ENCODE results near the gene NYAP2. TPM values are rescaled to one million over a fixed set of nuclear protein-coding genes. Genes with fewer than 3 reads are reported as not detected.

NYAP2 gene
- total RNA-seq, 4 donors from 2014 or later: not detected

DNA sequence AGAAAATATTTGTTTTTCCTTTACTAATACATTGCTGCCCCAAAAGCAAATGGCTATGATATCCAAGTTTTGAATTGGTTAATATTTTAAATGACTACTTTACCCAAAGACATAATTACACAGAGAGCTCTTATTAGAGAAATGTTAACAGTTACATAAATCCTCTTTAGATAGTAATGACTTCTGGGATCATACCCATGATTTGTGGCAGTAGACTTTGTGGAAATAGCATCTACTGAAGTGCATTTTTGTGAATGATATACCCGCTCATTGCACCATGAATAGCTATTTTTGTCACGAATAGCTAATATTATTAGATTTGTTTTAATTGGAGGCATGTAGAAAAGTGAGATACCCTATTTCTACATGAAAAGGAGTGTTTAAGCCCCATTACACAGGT is 15.8 kb downstream of the NYAP2 start:
- no peak overlapping the region for H3K27ac ChIP-seq
- no peaks in the 10 kb centered on the region for H3K36me3 ChIP-seq
- no peak for DNase-seq
- no peaks in the 10 kb centered on the region for H3K4me1 ChIP-seq
- H3K9me3 ChIP-seq: no peaks in the 10 kb centered on the region
- H3K27me3 ChIP-seq: no peaks in the 10 kb centered on the region
- no peak for TF ChIP-seq POLR2A (IDR thresholded peaks at IDR 0.05)
- TF ChIP-seq, protein P1, sequence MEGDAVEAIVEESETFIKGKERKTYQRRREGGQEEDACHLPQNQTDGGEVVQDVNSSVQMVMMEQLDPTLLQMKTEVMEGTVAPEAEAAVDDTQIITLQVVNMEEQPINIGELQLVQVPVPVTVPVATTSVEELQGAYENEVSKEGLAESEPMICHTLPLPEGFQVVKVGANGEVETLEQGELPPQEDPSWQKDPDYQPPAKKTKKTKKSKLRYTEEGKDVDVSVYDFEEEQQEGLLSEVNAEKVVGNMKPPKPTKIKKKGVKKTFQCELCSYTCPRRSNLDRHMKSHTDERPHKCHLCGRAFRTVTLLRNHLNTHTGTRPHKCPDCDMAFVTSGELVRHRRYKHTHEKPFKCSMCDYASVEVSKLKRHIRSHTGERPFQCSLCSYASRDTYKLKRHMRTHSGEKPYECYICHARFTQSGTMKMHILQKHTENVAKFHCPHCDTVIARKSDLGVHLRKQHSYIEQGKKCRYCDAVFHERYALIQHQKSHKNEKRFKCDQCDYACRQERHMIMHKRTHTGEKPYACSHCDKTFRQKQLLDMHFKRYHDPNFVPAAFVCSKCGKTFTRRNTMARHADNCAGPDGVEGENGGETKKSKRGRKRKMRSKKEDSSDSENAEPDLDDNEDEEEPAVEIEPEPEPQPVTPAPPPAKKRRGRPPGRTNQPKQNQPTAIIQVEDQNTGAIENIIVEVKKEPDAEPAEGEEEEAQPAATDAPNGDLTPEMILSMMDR (IDR thresholded peaks at IDR 0.05): no peak
- H3K4me3 ChIP-seq: no peak overlapping the region

DNA sequence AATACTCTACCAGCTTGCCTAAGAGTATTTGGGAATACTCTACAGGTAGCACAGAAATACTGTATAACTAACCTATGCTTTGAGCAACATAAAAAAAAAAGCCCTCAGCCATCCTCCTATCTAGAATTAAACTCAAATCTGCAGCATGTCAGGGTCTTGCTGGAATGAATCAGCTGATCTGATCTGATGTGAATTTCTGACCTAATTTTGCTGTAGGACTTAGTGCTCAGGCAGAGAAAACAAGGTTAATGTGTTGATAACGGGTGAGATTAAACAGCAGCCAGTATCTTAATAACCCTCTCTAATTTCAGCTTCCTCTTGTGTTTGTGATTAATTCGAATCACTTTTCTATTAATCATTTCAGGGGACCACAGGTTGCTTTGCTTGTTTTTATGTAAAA is 16.3 kb downstream of the NYAP2 start:
- no peak overlapping the region for H3K4me3 ChIP-seq
- no peak for DNase-seq
- no peaks in the 10 kb centered on the region for H3K4me1 ChIP-seq
- TF ChIP-seq, protein P1 (IDR thresholded peaks at IDR 0.05): no peak
- TF ChIP-seq POLR2A (IDR thresholded peaks at IDR 0.05): no peak
- H3K9me3 ChIP-seq: no peaks in the 10 kb centered on the region
- no peaks in the 10 kb centered on the region for H3K36me3 ChIP-seq
- no peaks in the 10 kb centered on the region for H3K27me3 ChIP-seq
- H3K27ac ChIP-seq: no peak overlapping the region

- Histone ChIP-seq H3K36me3 (no peaks in the 10 kb centered on the region), H3K4me1 (no peaks in the 10 kb centered on the region), H3K4me3 (no peak overlapping the region), H3K9me3 (no peaks in the 10 kb centered on the region), H3K27me3 (no peaks in the 10 kb centered on the region), H3K27ac (no peak overlapping the region)
- DNase-seq: no peak
- TF ChIP-seq, protein P1 (IDR thresholded peaks at IDR 0.05): no peak
- no peak for TF ChIP-seq POLR2A (IDR thresholded peaks at IDR 0.05)
Measured at GRCh38 chr2:225416616-225417367, 17.3 kb downstream of the NYAP2 start.

DNA sequence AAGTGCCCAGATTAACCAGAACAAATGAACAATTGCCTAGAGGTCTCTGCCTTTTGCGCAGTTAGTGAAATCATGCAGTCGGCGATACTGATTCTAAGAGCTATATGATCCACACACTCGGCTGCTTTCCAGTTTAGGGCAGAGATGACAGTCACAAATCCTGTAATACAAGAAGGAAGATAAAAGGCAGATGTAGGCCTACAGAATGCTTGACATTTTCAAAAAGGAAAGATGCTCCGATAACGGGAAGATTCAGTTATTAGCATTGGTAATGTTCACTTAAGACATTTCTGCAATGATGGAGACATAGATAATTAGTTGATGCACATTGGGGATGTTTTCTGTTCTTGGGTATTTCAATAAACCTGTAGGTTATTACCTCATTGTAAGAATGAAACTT is 19.5 kb downstream of the NYAP2 start:
- no peak overlapping the region for H3K4me3 ChIP-seq
- H3K27me3 ChIP-seq: no peaks in the 10 kb centered on the region
- no peaks in the 10 kb centered on the region for H3K9me3 ChIP-seq
- H3K4me1 ChIP-seq: no peaks in the 10 kb centered on the region
- H3K27ac ChIP-seq: no peak overlapping the region
- no peak for DNase-seq
- H3K36me3 ChIP-seq: no peaks in the 10 kb centered on the region
- TF ChIP-seq, protein P1 (IDR thresholded peaks at IDR 0.05): no peak
- TF ChIP-seq POLR2A (IDR thresholded peaks at IDR 0.05): no peak

DNA sequence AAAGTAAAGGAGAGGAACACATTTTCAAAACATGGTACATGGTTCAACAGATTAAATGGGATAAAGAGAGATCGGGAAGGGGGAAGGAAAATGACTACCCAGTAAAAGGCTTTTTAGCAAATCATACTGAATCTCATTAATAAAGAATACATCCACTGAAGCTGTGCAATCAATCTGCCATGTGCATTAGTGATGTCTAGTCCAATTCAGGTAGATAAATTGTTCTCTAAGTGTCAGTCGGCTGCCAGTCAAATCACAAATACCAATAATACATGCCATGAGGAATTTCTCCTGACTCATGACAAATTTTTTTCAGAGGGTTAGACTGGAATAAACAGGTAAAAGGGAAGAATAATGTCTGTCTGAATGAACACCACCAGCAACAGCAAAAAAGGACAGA is 22.6 kb downstream of the NYAP2 start:
- H3K27me3 ChIP-seq: no peaks in the 10 kb centered on the region
- TF ChIP-seq POLR2A (IDR thresholded peaks at IDR 0.05): no peak
- TF ChIP-seq, protein P1 (IDR thresholded peaks at IDR 0.05): no peak
- no peak overlapping the region for H3K27ac ChIP-seq
- H3K4me1 ChIP-seq: no peaks in the 10 kb centered on the region
- no peak for DNase-seq
- no peak overlapping the region for H3K4me3 ChIP-seq
- H3K36me3 ChIP-seq: no peaks in the 10 kb centered on the region
- no peaks in the 10 kb centered on the region for H3K9me3 ChIP-seq

Data from Peyer's patch (tissue), 4 donors.